ENCODE measurements around the gene TMCC1. TPM values are rescaled to one million over a fixed set of nuclear protein-coding genes. Genes with fewer than 3 reads are reported as not detected.

TMCC1 gene
- total and polyA plus RNA-seq, 10 of the 15 experiments (the other 5 are each of a cell fraction or from before 2014, with no cell fraction given) = 2.3 to 21.1 (median 8.4) TPM

GRCh38 chr3:129622226-129622874 is 271.2 kb downstream of the TMCC1 start (continued):
- TF ChIP-seq EZH2 (IDR thresholded peaks at IDR 0.05; ENCODE audit: borderline replicate concordance, control insufficient read depth, low read depth, low read length) (no peak), POLR2A (IDR thresholded peaks at IDR 0.05; ENCODE audit: low read depth, low read length) (no peak)

GRCh38 chr3:129621626-129622225 is 271.8 kb downstream of the TMCC1 start:
- FAIRE-seq = no peak
- H3K4me1 ChIP-seq (ENCODE audit: control insufficient read depth, insufficient read depth, low read length) = peaks cover 9% of the 10 kb centered on the region; the same call in 1 of the 2 replicates
- intact Hi-C loops (cut with micrococcal nuclease; ENCODE audit: unreplicated experiment) (loop anchor here (10.0 kb wide), 1 partner anchor 237 kb away; no protein-coding TSS in a partner anchor), in situ Hi-C loops (cut with MboI) (no loop called here)
- no peak overlapping the region for H3K4me2 ChIP-seq (ENCODE audit: control insufficient read depth, insufficient read depth)
- H3K27me3 ChIP-seq (replicated peaks in 1 of 2; ENCODE audit: control insufficient read depth in 2 of 2, insufficient read depth in 2 of 2, low read length in 1 of 2) = no peaks in the 10 kb centered on the region; a peak in 2 of 4 replicates
- H3K27ac ChIP-seq (ENCODE audit: control insufficient read depth, insufficient read depth) = no peak overlapping the region
- H4K20me1 ChIP-seq (ENCODE audit: control insufficient read depth, insufficient read depth) = no peaks in the 10 kb centered on the region
- H3K9me3 ChIP-seq (replicated peaks; ENCODE audit: control insufficient read depth, insufficient read depth, low read length) = no peaks in the 10 kb centered on the region
- WGBS (ENCODE audit: insufficient coverage, insufficient replicate concordance, low lambda C conversion rate, missing lambda C conversion rate) = 38% methylated on average over 12 of the region's 14 CpGs
- H2AFZ ChIP-seq (ENCODE audit: control insufficient read depth, low read depth, low read length) = no peak overlapping the region
- ChIA-PET CTCF (no interaction called here), SMC1A (ENCODE audit: uncharacterized antibody, unreplicated experiment) (no interaction called here), RAD21 (ENCODE audit: unreplicated experiment) (no interaction called here), POLR2A (interaction anchor here (0.5 to 0.6 kb wide), 2 partner anchors 58 to 303 kb away, joined by 3 to 5 read pairs; no protein-coding TSS in a partner anchor)
- H3K79me2 ChIP-seq (ENCODE audit: control insufficient read depth, insufficient read depth, low read length) = no peaks in the 10 kb centered on the region
- no peak for ATAC-seq
- no TSS peak for BruUV-seq (replicated peaks)
- H3K36me3 ChIP-seq (ENCODE audit: control insufficient read depth in 2 of 2, insufficient read depth in 2 of 2, low read length in 1 of 2) = no peaks in the 10 kb centered on the region
- no peak for DNase-seq (ENCODE audit: low read depth, low spot score)
- no peak overlapping the region for H3K4me3 ChIP-seq
- no peak overlapping the region for H3K9ac ChIP-seq (ENCODE audit: control insufficient read depth, insufficient read depth, low read length)
- no peak for TF ChIP-seq ZBTB33 (IDR thresholded peaks at IDR 0.05)
- TF ChIP-seq RBBP5 (conservative IDR thresholded peaks at IDR 0.05) = no peak
- TF ChIP-seq GABPA (IDR thresholded peaks at IDR 0.05; ENCODE audit: low read depth) = no peak
- TF ChIP-seq PKNOX1 (IDR thresholded peaks at IDR 0.05) = no peak
- no peak for TF ChIP-seq ZNF207 (IDR thresholded peaks at IDR 0.05; ENCODE audit: borderline replicate concordance)
- no peak for TF ChIP-seq SREBF2 (IDR thresholded peaks at IDR 0.05; ENCODE audit: low read length)
- no peak for TF ChIP-seq HDAC6 (IDR thresholded peaks at IDR 0.05; ENCODE audit: unreplicated experiment)
- no peak for TF ChIP-seq JUND (IDR thresholded peaks at IDR 0.05; ENCODE audit: low read depth, low read length)
- no peak for TF ChIP-seq PAX8 (IDR thresholded peaks at IDR 0.05)
- TF ChIP-seq YBX1 (IDR thresholded peaks at IDR 0.05) = no peak
- TF ChIP-seq HCFC1 (IDR thresholded peaks at IDR 0.05; ENCODE audit: low read length) = no peak
- no peak for TF ChIP-seq RB1 (IDR thresholded peaks at IDR 0.05; ENCODE audit: borderline replicate concordance)
- no peak for TF ChIP-seq BCLAF1 (IDR thresholded peaks at IDR 0.05)
- no peak for TF ChIP-seq GATAD2B (conservative IDR thresholded peaks at IDR 0.05; ENCODE audit: low read depth)
- no peak for TF ChIP-seq E2F4 (IDR thresholded peaks at IDR 0.05; ENCODE audit: low read depth, low read length)

All from GM12878 (cell line).